A673 (cell line): Measurements from ENCODE around the gene PTPRK.

ENCODE experiments used
- EZH2 ChIP-seq: fragments of 200-600 bp; sonication (generic); IDR thresholded peaks from 2 replicates; pipeline ENCODE4 v1.6.1; 2017; ENCODE audit warnings: borderline replicate concordance, low read depth, mild to moderate bottlenecking, mixed read lengths, antibody characterized with exemption, low read length; ENCODE audit not compliant: poor library complexity, severe bottlenecking
- TF ChIP-seq, protein P1 (sequence below): fragments of 300-800, 200-600 bp; sonication (generic); conservative IDR thresholded peaks from 2 replicates; pipeline ENCODE4 v1.5.1; 2017; ENCODE audit warnings: low read depth, mild to moderate bottlenecking, antibody characterized with exemption, low read length, moderate library complexity, mixed read lengths

DNA sequence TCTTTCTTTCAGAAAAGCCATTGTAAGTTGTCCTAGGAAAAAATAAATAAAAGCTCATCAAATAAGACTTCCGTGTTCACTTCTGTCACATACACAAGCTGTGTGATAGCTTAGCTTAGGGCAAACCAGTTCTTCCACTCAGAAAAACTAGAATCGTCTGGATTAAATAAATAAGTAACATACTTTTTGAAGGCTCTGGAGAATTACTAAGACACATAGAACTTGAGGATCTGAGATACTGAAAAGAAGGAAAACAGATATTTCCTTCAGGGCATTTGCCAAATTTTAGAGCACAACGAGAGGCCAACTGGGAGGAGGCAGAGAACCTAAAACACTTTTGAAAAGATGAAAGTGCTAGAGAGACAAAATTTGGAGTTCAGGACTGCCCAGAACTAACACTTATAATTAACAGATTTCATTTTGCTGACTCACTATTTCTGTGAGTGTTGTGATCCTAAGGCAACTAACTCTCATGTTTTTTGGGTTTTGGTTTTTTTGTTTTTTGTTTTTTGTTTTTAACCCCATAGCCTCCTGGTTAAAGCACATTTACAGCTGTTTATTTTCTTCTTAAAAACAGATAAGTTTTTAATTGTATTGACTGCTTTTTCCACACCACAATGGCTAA, 580.8 kb downstream of the PTPRK start:
- TF ChIP-seq, protein P1, sequence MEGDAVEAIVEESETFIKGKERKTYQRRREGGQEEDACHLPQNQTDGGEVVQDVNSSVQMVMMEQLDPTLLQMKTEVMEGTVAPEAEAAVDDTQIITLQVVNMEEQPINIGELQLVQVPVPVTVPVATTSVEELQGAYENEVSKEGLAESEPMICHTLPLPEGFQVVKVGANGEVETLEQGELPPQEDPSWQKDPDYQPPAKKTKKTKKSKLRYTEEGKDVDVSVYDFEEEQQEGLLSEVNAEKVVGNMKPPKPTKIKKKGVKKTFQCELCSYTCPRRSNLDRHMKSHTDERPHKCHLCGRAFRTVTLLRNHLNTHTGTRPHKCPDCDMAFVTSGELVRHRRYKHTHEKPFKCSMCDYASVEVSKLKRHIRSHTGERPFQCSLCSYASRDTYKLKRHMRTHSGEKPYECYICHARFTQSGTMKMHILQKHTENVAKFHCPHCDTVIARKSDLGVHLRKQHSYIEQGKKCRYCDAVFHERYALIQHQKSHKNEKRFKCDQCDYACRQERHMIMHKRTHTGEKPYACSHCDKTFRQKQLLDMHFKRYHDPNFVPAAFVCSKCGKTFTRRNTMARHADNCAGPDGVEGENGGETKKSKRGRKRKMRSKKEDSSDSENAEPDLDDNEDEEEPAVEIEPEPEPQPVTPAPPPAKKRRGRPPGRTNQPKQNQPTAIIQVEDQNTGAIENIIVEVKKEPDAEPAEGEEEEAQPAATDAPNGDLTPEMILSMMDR = no peak
- no peak for TF ChIP-seq EZH2
